HUES64 (cell line): Measurements from ENCODE around the gene OR6C68.
"Not testable (repeated sequence)": the region's sequence is repeated elsewhere in the genome, so short reads cannot be mapped to it uniquely, and the experiment has no call there.

Experiments
- H3K27ac ChIP-seq: 2 replicates; pipeline ENCODE4 v1.7.0; 2013; ENCODE audit warnings: low read depth, low read length, inconsistent platforms
- H3K27me3 ChIP-seq: 2 replicates; pipeline ENCODE4 v1.6.1; 2013; ENCODE audit warnings: mild to moderate bottlenecking, low read length; ENCODE audit not compliant: insufficient read depth
- H3K36me3 ChIP-seq: 2 replicates; pipeline ENCODE4 v1.6.1; 2013; ENCODE audit warnings: mild to moderate bottlenecking, low read length; ENCODE audit not compliant: insufficient read depth
- H3K4me1 ChIP-seq: 2 replicates; pipeline ENCODE4 v1.6.1; 2013; ENCODE audit warnings: mild to moderate bottlenecking, low read length, moderate library complexity; ENCODE audit not compliant: insufficient read depth
- H3K4me3 ChIP-seq: 2 replicates; pipeline ENCODE4 v1.5.1; 2013; ENCODE audit warnings: mild to moderate bottlenecking, low read length, moderate library complexity
- H3K9ac ChIP-seq: 2 replicates; pipeline ENCODE4 v1.6.1; 2013; ENCODE audit warnings: mild to moderate bottlenecking, low read depth, low read length
- H3K9me3 ChIP-seq: 2 replicates; pipeline ENCODE4 v1.6.1; 2013; ENCODE audit warnings: low read depth, low read length; ENCODE audit not compliant: insufficient read depth
- WGBS: fragments of 150-250, 120-280 bp; methylation state at CpG from one replicate; pipeline ENCODE4 v1.1.7; 2013; ENCODE audit warnings: missing lambda C conversion rate; 5-methylcytosine and 5-hydroxymethylcytosine counted together

Gene OR6C68

DNA sequence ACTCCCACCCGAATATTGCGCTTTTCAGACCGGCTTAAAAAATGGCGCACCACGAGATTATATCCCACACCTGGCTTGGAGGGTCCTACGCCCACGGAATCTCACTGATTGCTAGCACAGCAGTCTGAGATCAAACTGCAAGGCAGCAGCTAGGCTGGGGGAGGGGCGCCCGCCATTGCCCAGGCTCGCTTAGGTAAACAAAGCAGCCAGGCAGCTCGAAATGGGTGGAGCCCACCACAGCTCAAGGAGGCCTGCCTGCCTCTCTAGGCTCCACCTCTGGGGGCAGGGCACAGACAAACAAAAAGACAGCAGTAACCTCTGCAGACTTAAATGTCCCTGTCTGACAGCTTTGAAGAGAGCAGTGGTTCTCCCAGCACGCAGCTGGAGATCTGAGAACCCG is 7.9 kb upstream of the OR6C68 start:
- H3K9me3 ChIP-seq, H3K27ac ChIP-seq, H3K27me3 ChIP-seq, H3K4me3 ChIP-seq, H3K36me3 ChIP-seq, H3K4me1 ChIP-seq, H3K9ac ChIP-seq: not testable (repeated sequence)
- WGBS = 60% methylated on average over 9 of the region's 13 CpGs

DNA sequence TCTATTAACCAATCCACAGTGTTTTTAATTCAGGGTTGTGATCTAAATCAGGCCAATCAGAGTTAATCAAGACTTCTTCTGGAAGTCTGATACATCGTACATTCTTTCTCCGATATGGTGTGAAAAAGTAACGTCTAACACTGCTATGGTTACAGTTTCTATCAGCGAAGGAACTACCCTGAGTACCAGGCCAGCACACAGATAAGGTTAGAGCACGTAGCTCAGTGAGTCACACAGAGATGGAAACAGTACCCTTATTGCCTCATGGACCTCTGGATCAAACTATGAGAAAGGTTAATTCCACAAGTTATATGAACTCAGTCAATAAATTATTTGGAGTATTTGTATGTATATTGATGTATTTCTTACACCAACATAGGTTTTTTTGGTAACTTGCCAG is 3.3 kb downstream of the OR6C68 start:
- Histone ChIP-seq H3K4me1 (no peaks in the 10 kb centered on the region), H3K36me3 (no peaks in the 10 kb centered on the region), H3K9ac (no peak overlapping the region), H3K27ac (no peak overlapping the region), H3K4me3 (no peak overlapping the region), H3K27me3 (no peaks in the 10 kb centered on the region), H3K9me3 (no peaks in the 10 kb centered on the region)
- WGBS = 95% methylated on average over 5 of the region's 5 CpGs

DNA sequence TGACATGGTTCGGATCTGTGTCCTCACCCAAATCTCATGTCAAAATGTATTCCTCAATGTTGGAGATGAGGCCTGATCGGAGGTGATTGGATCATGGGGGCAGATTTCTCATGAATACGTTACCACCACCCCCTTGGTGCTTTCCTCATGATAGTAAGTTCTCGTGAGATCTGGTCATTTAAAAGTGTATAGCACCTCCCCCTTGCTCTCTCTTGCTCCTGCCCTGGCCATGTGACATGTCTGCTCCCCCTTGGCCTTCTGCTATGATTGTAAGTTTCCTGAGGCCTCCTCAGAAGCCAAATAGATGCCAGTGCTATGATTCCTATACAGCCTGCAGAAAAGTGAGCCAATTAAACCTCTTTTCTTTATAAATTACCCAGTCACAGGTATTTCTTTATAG is 7.1 kb downstream of the OR6C68 start:
- Histone ChIP-seq H3K27me3 (no peaks in the 10 kb centered on the region), H3K4me3 (no peak overlapping the region), H3K27ac (no peak overlapping the region), H3K9me3 (no peaks in the 10 kb centered on the region), H3K4me1 (no peaks in the 10 kb centered on the region), H3K36me3 (no peaks in the 10 kb centered on the region), H3K9ac (no peak overlapping the region)
- WGBS = 89% methylated on average over 4 of the region's 4 CpGs

DNA sequence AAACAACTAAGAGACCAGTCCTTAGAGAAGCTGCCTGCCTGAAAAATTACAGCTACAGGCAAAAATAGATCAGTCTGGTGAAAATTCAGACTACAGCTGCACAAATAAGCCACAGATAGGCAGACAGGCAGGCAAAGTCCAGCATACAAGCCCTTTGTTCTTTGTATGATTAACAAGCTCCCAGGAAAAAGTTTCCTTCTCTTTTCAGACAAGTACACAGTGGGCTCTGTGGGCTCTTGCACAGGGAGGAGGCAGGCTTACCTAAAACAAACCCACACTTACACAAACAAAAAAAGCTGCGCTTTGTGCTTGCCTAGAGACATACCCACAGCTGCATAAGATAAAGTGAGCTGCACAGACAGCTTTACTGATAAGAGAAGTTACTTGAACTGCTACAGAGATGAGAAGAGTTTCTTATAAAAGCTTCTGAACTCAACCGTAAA is 7.7 kb downstream of the OR6C68 start:
- no peaks in the 10 kb centered on the region for H3K27me3 ChIP-seq
- no peaks in the 10 kb centered on the region for H3K4me1 ChIP-seq
- no peaks in the 10 kb centered on the region for H3K36me3 ChIP-seq
- H3K9me3 ChIP-seq = no peaks in the 10 kb centered on the region
- no peak overlapping the region for H3K27ac ChIP-seq
- no peak overlapping the region for H3K9ac ChIP-seq
- WGBS = 85% methylated on average over 1 of the region's 2 CpGs
- H3K4me3 ChIP-seq = no peak overlapping the region

DNA sequence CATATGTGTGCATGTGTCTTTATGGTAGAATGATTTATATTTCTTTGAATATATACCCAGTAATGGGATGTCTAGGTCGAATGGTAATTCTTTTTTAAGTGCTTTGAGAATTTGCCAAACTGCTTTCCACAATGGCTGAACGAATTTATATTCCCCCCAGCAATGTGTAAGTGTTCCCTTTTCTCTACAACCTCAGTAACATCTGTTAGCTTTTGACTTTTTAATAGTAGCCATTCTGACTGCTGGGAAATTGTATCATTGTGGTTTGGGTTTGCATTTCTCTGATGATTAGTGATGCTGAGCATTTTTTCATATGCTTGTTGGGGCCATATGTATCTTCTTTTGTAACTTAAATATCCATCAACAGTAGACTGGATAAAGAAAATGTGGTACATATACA is 9.4 kb downstream of the OR6C68 start:
- no peaks in the 10 kb centered on the region for H3K4me1 ChIP-seq
- no peaks in the 10 kb centered on the region for H3K36me3 ChIP-seq
- H3K4me3 ChIP-seq = no peak overlapping the region
- no peak overlapping the region for H3K9ac ChIP-seq
- H3K9me3 ChIP-seq = no peaks in the 10 kb centered on the region
- no peak overlapping the region for H3K27ac ChIP-seq
- 78% methylated on average over 2 of the region's 2 CpGs for WGBS
- H3K27me3 ChIP-seq = no peaks in the 10 kb centered on the region

DNA sequence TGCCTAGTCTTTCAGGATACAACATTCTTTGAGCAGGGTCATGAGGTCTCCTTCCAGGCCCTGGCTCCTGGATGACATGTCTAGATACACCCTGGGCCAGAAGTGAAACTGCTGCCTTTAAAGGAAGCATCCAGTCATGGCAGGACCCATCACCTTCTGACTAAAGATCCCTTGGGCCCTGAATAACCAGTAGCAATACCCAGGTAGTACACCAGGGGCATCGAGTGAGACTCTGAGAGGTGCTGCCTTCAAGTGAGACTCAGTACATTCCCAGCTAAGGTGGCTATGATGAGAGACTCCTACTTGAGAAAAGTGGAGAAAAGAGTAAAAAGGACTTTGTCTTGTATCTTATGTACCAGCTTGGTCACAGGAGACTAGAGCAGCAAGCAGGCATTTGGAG is 23.5 kb downstream of the OR6C68 start:
- Histone ChIP-seq H3K9me3 (no peaks in the 10 kb centered on the region), H3K9ac (no peak overlapping the region), H3K27me3 (no peaks in the 10 kb centered on the region), H3K4me3 (no peak overlapping the region), H3K4me1 (no peaks in the 10 kb centered on the region), H3K36me3 (no peaks in the 10 kb centered on the region), H3K27ac (no peak overlapping the region)
- 88% methylated on average over 1 of the region's 1 CpG for WGBS

DNA sequence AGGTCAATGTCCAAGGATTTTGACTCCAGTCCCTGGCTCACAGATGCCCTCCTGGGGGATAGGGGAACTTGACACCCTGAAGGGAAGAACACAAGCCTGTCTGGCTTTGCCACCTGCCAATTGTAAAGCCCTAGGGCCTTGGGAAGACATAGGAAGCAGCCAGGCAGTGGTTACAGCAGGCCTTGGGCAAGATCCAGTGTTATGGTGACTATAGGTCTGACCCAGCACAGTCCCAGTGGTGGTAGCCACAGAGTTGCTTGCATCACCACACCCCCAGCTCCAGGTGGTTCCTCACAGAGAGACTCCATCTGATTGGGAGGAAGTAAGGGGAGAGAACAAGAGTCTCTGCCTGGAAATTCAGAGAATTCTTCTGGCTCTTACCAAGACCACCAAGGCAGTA is 24.2 kb downstream of the OR6C68 start:
- H3K27me3 ChIP-seq = no peaks in the 10 kb centered on the region
- no peaks in the 10 kb centered on the region for H3K9me3 ChIP-seq
- no peak overlapping the region for H3K27ac ChIP-seq
- no peak overlapping the region for H3K9ac ChIP-seq
- H3K4me1 ChIP-seq = no peaks in the 10 kb centered on the region
- H3K36me3 ChIP-seq = no peaks in the 10 kb centered on the region
- H3K4me3 ChIP-seq = no peak overlapping the region
